ENCODE measurements around the gene SHC1.

- TF ChIP-seq CTCF (IDR thresholded peaks at IDR 0.05; ENCODE audit: insufficient read depth, low read length, poor library complexity, severe bottlenecking): no peak
- no peak for TF ChIP-seq EZH2phosphoT487 (conservative IDR thresholded peaks at IDR 0.05; ENCODE audit: low read length)
Observed at GRCh38 chr1:154940213-154940560, 30.4 kb downstream of the SHC1 start.
